Gastroesophageal sphincter (tissue), 3 donors: ENCODE measurements around the gene MXRA7.

Source experiments
- EP300 ChIP-seq: sonication (generic); formaldehyde crosslinking; IDR thresholded peaks from one replicate; pipeline ENCODE4 v1.6.1; 2017; ENCODE audit warnings: antibody characterized with exemption, mild to moderate bottlenecking
- POLR2A ChIP-seq, 2 donors: fragments of 450-650 bp; IDR thresholded peaks; one replicate each; pipeline ENCODE4 v1.6.1; 2017; ENCODE audit warnings: antibody characterized with exemption in 2 of 2, mild to moderate bottlenecking in 2 of 2, moderate library complexity in 1 of 2
- TF ChIP-seq, protein P1 (sequence below), 4 experiments: fragments of 200-600 bp in 2 of 4; fragments of 450-650 bp in 2 of 4; sonication (generic) in 1 of 4; IDR thresholded peaks; one replicate each; pipeline ENCODE4 v1.5.1; 2017 to 2019; ENCODE audit warnings: antibody characterized with exemption in 4 of 4, mild to moderate bottlenecking in 2 of 4, moderate library complexity in 2 of 4

DNA sequence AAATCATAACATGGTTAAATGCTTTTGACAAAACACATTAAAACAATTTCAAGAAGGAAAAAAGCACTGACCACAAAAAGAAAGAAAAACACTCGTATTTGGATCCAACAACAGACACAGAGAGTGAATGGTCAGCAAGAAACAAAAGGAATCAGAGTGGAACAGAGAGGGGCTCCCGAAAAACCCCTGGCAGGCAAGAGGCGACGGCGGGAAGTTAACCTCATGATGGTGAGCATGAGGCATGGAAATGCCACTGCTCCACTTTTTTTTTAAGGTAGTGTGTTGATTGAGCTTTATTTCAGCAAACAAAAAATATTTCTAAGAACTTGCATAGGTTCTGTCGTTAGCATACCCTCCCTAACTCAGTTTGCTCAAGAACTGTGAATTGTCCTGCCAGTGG lies 35.1 kb downstream of the MXRA7 start:
- TF ChIP-seq, protein P1, sequence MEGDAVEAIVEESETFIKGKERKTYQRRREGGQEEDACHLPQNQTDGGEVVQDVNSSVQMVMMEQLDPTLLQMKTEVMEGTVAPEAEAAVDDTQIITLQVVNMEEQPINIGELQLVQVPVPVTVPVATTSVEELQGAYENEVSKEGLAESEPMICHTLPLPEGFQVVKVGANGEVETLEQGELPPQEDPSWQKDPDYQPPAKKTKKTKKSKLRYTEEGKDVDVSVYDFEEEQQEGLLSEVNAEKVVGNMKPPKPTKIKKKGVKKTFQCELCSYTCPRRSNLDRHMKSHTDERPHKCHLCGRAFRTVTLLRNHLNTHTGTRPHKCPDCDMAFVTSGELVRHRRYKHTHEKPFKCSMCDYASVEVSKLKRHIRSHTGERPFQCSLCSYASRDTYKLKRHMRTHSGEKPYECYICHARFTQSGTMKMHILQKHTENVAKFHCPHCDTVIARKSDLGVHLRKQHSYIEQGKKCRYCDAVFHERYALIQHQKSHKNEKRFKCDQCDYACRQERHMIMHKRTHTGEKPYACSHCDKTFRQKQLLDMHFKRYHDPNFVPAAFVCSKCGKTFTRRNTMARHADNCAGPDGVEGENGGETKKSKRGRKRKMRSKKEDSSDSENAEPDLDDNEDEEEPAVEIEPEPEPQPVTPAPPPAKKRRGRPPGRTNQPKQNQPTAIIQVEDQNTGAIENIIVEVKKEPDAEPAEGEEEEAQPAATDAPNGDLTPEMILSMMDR (IDR thresholded peaks at IDR 0.05) = no peak
- TF ChIP-seq POLR2A (IDR thresholded peaks at IDR 0.05) = no peak
- no peak for TF ChIP-seq EP300
